Mesendoderm (in vitro differentiated cells): ENCODE results near the gene TPO.

Source experiments
- DNase-seq: peaks from one replicate; pipeline ENCODE4 v3.0.0; 2013
- H2AK5ac ChIP-seq: 2 replicates; pipeline ENCODE4 v1.6.1; 2013; ENCODE audit warnings: low read length, inconsistent platforms
- H2BK120ac ChIP-seq: 2 replicates; pipeline ENCODE4 v1.6.1; 2013; ENCODE audit warnings: low read depth, mild to moderate bottlenecking, low read length, moderate library complexity, mixed read lengths
- H2BK15ac ChIP-seq: replicated peaks from 2 replicates; pipeline ENCODE4 v1.6.1; 2013; ENCODE audit warnings: low read depth, mild to moderate bottlenecking, moderate library complexity
- H2BK5ac ChIP-seq: 2 replicates; pipeline ENCODE4 v1.6.1; 2013; ENCODE audit warnings: low read length, inconsistent platforms
- H3K18ac ChIP-seq: 2 replicates; pipeline ENCODE4 v1.6.1; 2013; ENCODE audit warnings: mild to moderate bottlenecking, low read length, mixed read lengths
- H3K23ac ChIP-seq: one replicate; pipeline ENCODE4 v1.6.1; 2013; ENCODE audit warnings: low read length
- H3K27ac ChIP-seq: 2 replicates; pipeline ENCODE4 v1.5.1; 2013; ENCODE audit warnings: low read depth, mild to moderate bottlenecking, inconsistent platforms, low read length, moderate library complexity
- H3K27me3 ChIP-seq: 2 replicates; pipeline ENCODE4 v1.6.1; 2013; ENCODE audit warnings: low read length, control low read depth, mild to moderate bottlenecking, inconsistent platforms; ENCODE audit not compliant: insufficient read depth, poor library complexity
- H3K36me3 ChIP-seq: 2 replicates; pipeline ENCODE4 v1.6.1; 2013; ENCODE audit warnings: low read length, inconsistent platforms; ENCODE audit not compliant: control insufficient read depth, insufficient read depth
- H3K4ac ChIP-seq: one replicate; pipeline ENCODE4 v1.6.1; 2013; ENCODE audit warnings: low read depth, mild to moderate bottlenecking, low read length, moderate library complexity
- H3K4me1 ChIP-seq: 2 replicates; pipeline ENCODE4 v1.6.1; 2013; ENCODE audit warnings: low read depth, low read length, inconsistent platforms; ENCODE audit not compliant: control insufficient read depth
- H3K4me2 ChIP-seq: 2 replicates; pipeline ENCODE4 v1.6.1; 2013; ENCODE audit warnings: low read length
- H3K4me3 ChIP-seq: 2 replicates; pipeline ENCODE4 v1.5.1; 2013; ENCODE audit warnings: mild to moderate bottlenecking, low read length
- H3K56ac ChIP-seq: one replicate; pipeline ENCODE4 v1.6.1; 2013; ENCODE audit warnings: low read length
- H3K79me1 ChIP-seq: 2 replicates; pipeline ENCODE4 v1.6.1; 2013; ENCODE audit warnings: low read length, inconsistent platforms
- H3K79me2 ChIP-seq: 2 replicates; pipeline ENCODE4 v1.6.1; 2013; ENCODE audit warnings: mild to moderate bottlenecking, low read length; ENCODE audit not compliant: control insufficient read depth, insufficient read depth
- H3K9ac ChIP-seq: 2 replicates; pipeline ENCODE4 v1.6.1; 2013; ENCODE audit warnings: low read length, inconsistent platforms
- H4K5ac ChIP-seq: one replicate; pipeline ENCODE4 v1.6.1; 2013; ENCODE audit warnings: low read length
- H4K8ac ChIP-seq: one replicate; pipeline ENCODE4 v1.6.1; 2013; ENCODE audit warnings: low read depth, mild to moderate bottlenecking, control low read depth, low read length, moderate library complexity
- WGBS: extraction: QIAGEN DNeasy Blood & Tissue Kit; methylation state at CpG from one replicate; pipeline ENCODE4 v1.1.7; 2013; ENCODE audit warnings: low lambda C conversion rate, missing lambda C conversion rate; ENCODE audit not compliant: insufficient coverage; ENCODE audit errors: extremely low coverage; 5-methylcytosine and 5-hydroxymethylcytosine counted together

TPO gene

DNA sequence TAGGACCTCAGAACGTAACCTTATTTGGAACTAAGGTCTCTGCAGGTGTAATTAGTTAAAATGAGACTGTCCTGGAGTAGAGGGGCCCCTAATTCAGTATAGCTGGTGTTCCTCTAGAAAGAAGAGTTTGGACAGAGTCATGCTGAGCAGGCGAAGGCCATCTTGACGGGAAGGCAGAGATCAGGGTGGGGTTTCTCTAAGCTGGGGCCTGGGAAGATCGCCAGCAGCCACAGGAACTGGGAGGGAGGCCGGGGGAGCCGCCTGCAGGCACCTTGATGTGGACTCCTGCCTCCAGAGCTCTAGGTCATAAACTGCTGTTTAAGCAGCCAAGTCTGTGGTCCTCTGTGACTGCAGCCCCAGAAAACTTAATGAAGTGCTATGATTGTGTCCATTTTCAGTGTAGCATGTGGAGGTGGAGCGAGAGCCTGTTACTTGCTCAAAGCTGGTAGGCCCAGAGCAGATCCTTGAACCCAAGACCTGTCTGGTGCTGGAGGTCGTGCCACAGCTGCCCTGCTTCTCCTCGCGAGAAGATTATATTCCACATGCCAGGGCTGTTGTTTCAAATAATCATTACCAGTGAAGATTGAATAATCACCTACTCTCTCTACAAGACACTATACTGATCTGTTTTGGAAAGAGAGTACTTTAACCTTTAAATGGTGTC, 105.7 kb downstream of the TPO start:
- Histone ChIP-seq H3K4me3 (no peak overlapping the region), H3K4me1 (no peaks in the 10 kb centered on the region), H3K4me2 (no peak overlapping the region), H2BK5ac (no peak overlapping the region), H3K18ac (no peak overlapping the region), H3K79me1 (no peaks in the 10 kb centered on the region), H4K5ac (no peak overlapping the region), H3K23ac (no peak overlapping the region), H2BK15ac (no peak overlapping the region), H3K27me3 (no peaks in the 10 kb centered on the region), H3K36me3 (no peaks in the 10 kb centered on the region), H3K79me2 (no peaks in the 10 kb centered on the region), H3K27ac (no peak overlapping the region), H2AK5ac (no peak overlapping the region), H2BK120ac (no peak overlapping the region), H3K9ac (no peak overlapping the region), H3K56ac (no peak overlapping the region), H4K8ac (no peak overlapping the region), H3K4ac (no peak overlapping the region)
- DNase-seq: no peak
- WGBS: no CpG with 5 or more reads among the region's 10 CpGs

DNA sequence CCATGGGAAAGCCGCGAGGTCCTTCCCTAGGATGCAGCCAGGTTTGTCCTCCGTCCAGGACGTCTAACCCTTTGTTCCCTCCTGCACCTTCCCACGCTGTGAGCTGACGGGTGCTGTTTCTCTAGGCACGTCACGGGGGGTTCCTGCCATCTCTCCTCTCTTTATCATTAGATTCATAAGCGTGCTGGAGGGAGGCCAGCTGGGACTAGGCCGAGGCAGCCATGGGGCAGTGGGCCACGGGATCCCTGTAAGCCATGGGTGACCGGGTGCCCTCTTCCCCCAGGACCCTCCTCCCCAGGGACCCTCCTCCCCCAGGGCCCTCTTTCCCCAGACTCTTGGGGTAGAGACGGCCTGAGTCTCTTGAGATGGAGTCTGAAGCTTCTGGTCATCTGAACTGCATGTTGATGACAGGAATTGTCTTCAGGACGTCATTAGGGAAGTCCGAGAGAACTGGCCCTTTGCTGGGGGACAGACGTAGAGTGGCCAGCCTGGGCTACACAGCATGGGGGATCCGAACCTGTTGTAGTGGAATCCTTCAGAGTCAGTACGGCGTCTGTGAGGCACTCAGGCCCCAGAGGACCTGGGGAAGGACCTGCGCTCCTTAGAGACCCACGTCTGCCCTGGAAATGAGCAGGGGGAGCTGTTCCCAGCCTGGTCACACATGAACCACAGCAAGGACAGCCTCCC, 108.1 kb downstream of the TPO start:
- Histone ChIP-seq H3K79me2 (no peaks in the 10 kb centered on the region), H3K79me1 (no peaks in the 10 kb centered on the region), H2AK5ac (no peak overlapping the region), H3K4me3 (no peak overlapping the region), H2BK120ac (no peak overlapping the region), H3K56ac (no peak overlapping the region), H4K8ac (no peak overlapping the region), H3K27ac (no peak overlapping the region), H3K9ac (no peak overlapping the region), H2BK15ac (no peak overlapping the region), H2BK5ac (no peak overlapping the region), H3K18ac (no peak overlapping the region), H3K27me3 (no peaks in the 10 kb centered on the region), H3K4me1 (no peaks in the 10 kb centered on the region), H3K36me3 (no peaks in the 10 kb centered on the region), H3K4me2 (no peak overlapping the region), H4K5ac (no peak overlapping the region), H3K23ac (no peak overlapping the region), H3K4ac (no peak overlapping the region)
- WGBS: no CpG with 5 or more reads among the region's 21 CpGs
- no peak for DNase-seq

DNA sequence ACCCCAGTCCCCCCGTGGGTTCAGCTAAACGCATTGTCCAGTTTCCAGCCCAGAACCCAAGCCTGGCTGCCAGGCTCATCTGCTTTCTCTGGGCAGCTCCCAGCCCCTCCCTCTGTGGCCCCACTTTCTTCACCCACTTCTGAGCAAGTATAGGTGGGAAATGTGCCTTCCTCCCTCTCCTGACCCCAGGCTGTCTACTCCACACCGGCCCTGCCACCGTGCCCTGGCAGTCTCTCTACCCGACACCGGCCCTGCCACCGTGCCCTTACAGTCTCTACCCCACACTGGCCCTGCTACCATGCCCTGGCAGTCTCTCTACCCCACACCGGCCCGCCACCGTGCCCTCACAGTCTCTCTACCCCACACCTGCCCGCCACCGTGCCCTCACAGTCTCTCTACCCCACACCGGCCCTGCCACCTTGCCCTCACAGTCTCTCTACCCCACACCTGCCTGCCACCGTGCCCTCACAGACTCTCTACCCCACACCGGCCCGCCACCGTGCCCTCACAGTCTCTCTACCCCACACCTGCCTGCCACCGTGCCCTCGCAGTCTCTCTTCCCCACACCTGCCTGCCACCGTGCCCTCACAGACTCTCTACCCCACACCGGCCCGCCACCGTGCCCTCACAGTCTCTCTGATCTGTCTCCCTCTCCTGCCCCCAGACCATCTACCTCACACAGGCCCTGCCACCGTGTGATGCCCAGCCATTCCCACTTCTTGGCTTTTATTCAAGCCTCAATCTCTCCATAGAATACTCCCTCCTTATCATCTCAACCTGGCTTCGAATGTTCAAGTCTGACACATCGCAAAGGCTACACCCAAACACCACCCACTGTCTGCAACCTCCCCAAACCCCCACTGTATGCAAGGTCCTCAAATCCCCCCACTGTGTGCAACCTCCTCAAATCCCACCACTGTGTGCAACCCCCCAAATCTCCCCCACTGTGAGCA, 108.9 kb downstream of the TPO start:
- no peak overlapping the region for H4K8ac ChIP-seq
- H3K4me1 ChIP-seq: no peaks in the 10 kb centered on the region
- no peak overlapping the region for H2AK5ac ChIP-seq
- H3K27ac ChIP-seq: no peak overlapping the region
- H3K27me3 ChIP-seq: no peaks in the 10 kb centered on the region
- no peaks in the 10 kb centered on the region for H3K79me1 ChIP-seq
- no peak for DNase-seq
- no peak overlapping the region for H3K23ac ChIP-seq
- H3K18ac ChIP-seq: no peak overlapping the region
- no peak overlapping the region for H3K4ac ChIP-seq
- no peak overlapping the region for H3K4me2 ChIP-seq
- no peak overlapping the region for H2BK5ac ChIP-seq
- no peaks in the 10 kb centered on the region for H3K79me2 ChIP-seq
- H2BK120ac ChIP-seq: no peak overlapping the region
- no peak overlapping the region for H4K5ac ChIP-seq
- no peak overlapping the region for H3K4me3 ChIP-seq
- H3K56ac ChIP-seq: no peak overlapping the region
- no peaks in the 10 kb centered on the region for H3K36me3 ChIP-seq
- no peak overlapping the region for H3K9ac ChIP-seq
- H2BK15ac ChIP-seq: no peak overlapping the region
- WGBS: no CpG with 5 or more reads among the region's 26 CpGs

DNA sequence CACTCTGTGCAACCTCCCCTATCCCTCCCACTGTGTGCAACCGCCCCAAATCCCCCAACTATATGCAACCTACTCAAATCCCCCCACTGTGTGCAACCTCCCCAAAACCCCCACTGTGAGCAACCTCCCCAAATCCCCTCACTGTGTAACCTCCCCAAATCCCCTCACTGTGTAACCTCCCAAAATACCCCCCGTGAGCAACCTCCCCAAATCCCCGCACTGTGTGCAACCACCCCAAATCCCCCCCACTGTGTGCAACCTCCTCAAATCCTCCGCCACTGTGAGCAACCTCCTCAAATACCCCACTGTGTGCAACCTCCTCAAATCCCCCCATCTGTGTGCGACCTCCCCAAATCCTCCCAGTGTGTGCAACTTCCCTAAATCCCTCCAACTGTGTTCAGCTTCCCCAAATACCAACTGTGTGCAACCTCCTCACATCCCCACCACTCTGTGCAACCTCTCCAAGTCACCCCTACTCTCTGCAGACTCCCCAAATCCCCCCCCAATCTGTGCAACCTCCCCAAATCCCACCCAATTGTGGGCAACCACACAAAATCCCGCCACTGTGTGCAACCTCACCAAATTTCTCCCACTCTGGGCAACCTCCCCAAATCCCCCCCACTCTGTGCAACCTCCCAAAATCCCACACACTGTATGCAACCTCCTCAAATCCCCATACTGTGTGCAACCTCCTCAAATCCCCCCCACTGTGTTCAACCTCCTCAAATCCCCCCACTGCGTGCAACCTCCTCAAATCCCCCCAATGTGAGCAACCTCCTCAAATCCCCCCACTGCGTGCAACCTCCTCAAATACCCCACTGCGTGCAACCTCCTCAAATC, 114.1 kb downstream of the TPO start:
- Histone ChIP-seq H3K56ac (no peak overlapping the region), H3K4me1 (no peaks in the 10 kb centered on the region), H3K27ac (no peak overlapping the region), H3K18ac (no peak overlapping the region), H3K79me1 (no peaks in the 10 kb centered on the region), H2BK120ac (no peak overlapping the region), H3K9ac (no peak overlapping the region), H3K79me2 (no peaks in the 10 kb centered on the region), H2AK5ac (no peak overlapping the region), H3K4me2 (no peak overlapping the region), H3K27me3 (no peaks in the 10 kb centered on the region), H3K4ac (no peak overlapping the region), H3K36me3 (no peaks in the 10 kb centered on the region), H4K8ac (no peak overlapping the region), H3K23ac (no peak overlapping the region), H3K4me3 (no peak overlapping the region), H2BK15ac (no peak overlapping the region), H2BK5ac (no peak overlapping the region), H4K5ac (no peak overlapping the region)
- WGBS: no CpG with 5 or more reads among the region's 9 CpGs
- no peak for DNase-seq

DNA sequence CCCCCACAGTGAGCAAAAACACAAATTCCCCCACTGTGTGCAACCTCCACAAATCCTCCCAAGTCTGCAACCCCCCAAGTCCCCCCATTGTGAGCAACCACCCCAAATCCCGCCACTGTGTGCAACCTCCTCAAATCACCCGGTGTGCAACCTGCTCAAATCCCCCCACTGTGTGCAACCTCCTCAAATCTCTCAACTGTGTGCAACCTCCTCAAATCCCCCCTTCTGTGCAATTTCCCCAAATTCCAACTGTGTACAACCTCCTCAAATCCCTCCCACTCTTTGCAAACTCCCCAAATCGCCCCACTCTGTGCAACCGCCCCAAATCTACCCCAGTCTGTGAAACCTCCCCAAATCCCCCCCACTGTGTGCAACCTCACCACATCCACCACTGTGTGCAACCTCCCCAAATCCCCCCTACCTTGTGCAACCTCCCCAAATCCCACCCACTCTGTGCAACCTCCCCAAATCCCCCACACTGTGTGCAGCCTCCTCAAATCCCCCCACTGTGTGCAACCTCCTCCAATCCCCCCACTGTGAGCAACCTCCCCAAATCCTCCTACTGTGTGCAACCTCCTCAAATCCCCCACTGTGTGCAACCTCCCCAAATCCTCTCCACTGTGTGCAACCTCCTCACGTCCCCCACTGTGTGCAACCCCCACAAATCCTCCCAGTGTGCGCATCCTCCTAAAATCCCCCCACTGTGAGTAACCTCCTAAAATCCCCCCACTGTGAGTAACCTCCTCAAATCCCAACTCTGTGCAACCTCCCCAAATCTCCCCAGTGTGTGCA, 115.2 kb downstream of the TPO start:
- H4K8ac ChIP-seq: no peak overlapping the region
- no peak overlapping the region for H2AK5ac ChIP-seq
- no peak overlapping the region for H3K56ac ChIP-seq
- WGBS: no CpG with 5 or more reads among the region's 6 CpGs
- no peak overlapping the region for H3K4me2 ChIP-seq
- no peaks in the 10 kb centered on the region for H3K4me1 ChIP-seq
- H3K27me3 ChIP-seq: no peaks in the 10 kb centered on the region
- H3K23ac ChIP-seq: no peak overlapping the region
- H3K9ac ChIP-seq: no peak overlapping the region
- no peak overlapping the region for H3K27ac ChIP-seq
- no peak overlapping the region for H3K18ac ChIP-seq
- no peak overlapping the region for H3K4me3 ChIP-seq
- no peak overlapping the region for H3K4ac ChIP-seq
- no peaks in the 10 kb centered on the region for H3K79me2 ChIP-seq
- no peaks in the 10 kb centered on the region for H3K36me3 ChIP-seq
- no peak overlapping the region for H4K5ac ChIP-seq
- H3K79me1 ChIP-seq: no peaks in the 10 kb centered on the region
- no peak overlapping the region for H2BK120ac ChIP-seq
- no peak for DNase-seq
- no peak overlapping the region for H2BK5ac ChIP-seq
- no peak overlapping the region for H2BK15ac ChIP-seq
